ENCODE measurements around the gene ZFPM1. TPM values are rescaled to one million over a fixed set of nuclear protein-coding genes. Genes with fewer than 3 reads are reported as not detected.
A peak's percentile ranks its signal among the peaks of the same experiment; 100 is the strongest.

ZFPM1 gene
- total and polyA plus RNA-seq, 7 experiments from 2014 or later: 0.15 to 28.1 (median 13.5) TPM

GRCh38 chr16:88479793-88480760 is 27.0 kb downstream of the ZFPM1 start:
- ChIA-PET CTCF (no interaction called here), POLR2A (interaction anchor here (1.7 to 1.9 kb wide), 2 partner anchors 12 to 13 kb away, joined by 3 to 5 read pairs; no protein-coding TSS in a partner anchor)
- Mint-ChIP-seq H3K4me3 (peak overlapping the region in 9 of 10 donors; percentile 40 to 77 (median 66)), H3K27me3 (peaks cover 0 to 6% (median 0%) of the 10 kb centered on the region in 5 donors), H3K36me3 (no peaks in the 10 kb centered on the region), H3K27ac (peak overlapping the region in 6 of 9 donors; percentile 28 to 95 (median 74)), H3K4me1 (peaks cover 22 to 59% (median 43%) of the 10 kb centered on the region in 7 donors), H3K9me3 (no peaks in the 10 kb centered on the region)
- Histone ChIP-seq H3K36me3 (ENCODE audit: control insufficient read depth in 2 of 3, insufficient read depth in 3 of 3, low read length in 3 of 3) (no peaks in the 10 kb centered on the region), H3K4me1 (ENCODE audit: control insufficient read depth in 2 of 2, insufficient read depth in 2 of 2, low read length in 2 of 2) (peaks cover 26 to 40% of the 10 kb centered on the region in 2 donors), H3K9me3 (ENCODE audit: control insufficient read depth in 2 of 3, low read length in 3 of 3) (no peaks in the 10 kb centered on the region), H3K27me3 (ENCODE audit: control insufficient read depth in 2 of 2, insufficient read depth in 2 of 2, low read length in 2 of 2) (no peaks in the 10 kb centered on the region), H3K4me3 (ENCODE audit: low read length) (peak overlapping the region; percentile 17), H3K27ac (ENCODE audit: low read depth, low read length) (no peak overlapping the region)
- intact Hi-C loops (cut with micrococcal nuclease): loop anchor here in 1 of 2 donors (5.0 kb wide), 1 partner anchor 47 kb away; no protein-coding TSS in a partner anchor
- peak in 6 of 9 donors; percentile 35 to 57 (median 51) for DNase-seq
- peak; percentile 49 for ATAC-seq

DNA sequence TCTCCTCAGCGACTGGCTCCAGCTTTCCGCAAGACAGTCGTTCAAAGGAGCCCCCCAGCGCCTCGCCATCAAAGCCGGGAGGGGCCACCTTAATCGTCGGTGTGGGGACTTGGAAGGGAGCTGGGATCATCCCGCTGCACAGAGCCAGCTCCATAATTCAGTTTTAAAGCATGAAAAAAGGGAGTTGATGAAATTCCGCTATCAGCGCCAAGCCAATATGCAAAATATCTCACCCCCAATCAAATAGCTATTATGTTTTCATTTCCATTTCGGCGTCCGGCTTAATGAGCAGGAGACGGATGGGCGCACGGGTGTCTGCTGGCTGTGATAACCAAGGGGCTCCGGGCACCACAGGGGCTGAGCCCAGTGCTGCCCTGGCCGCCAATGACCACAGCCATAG is 27.7 kb downstream of the ZFPM1 start:
- H3K36me3 ChIP-seq (ENCODE audit: control insufficient read depth in 2 of 3, insufficient read depth in 3 of 3, low read length in 3 of 3): peaks cover 0 to under 1% (median 0%) of the 10 kb centered on the region in 3 experiments
- peak overlapping the region in 1 of 10 donors; percentile 77 for H3K4me3 Mint-ChIP-seq
- POLR2A ChIA-PET: interaction anchor here (1.7 kb wide), 1 partner anchor 14 kb away, joined by 3 read pairs; no protein-coding TSS in a partner anchor
- ATAC-seq (no peak), DNase-seq (no peak)
- H3K4me3 ChIP-seq (ENCODE audit: low read length): no peak overlapping the region
- H3K4me1 Mint-ChIP-seq: peaks cover 22 to 59% (median 43%) of the 10 kb centered on the region in 7 donors
- peak overlapping the region in 2 of 9 donors; percentile 36 to 71 for H3K27ac Mint-ChIP-seq
- no peaks in the 10 kb centered on the region for H3K9me3 Mint-ChIP-seq
- no peaks in the 10 kb centered on the region for H3K9me3 ChIP-seq (ENCODE audit: control insufficient read depth in 2 of 3, low read length in 3 of 3)
- H3K27me3 ChIP-seq (ENCODE audit: control insufficient read depth in 2 of 2, insufficient read depth in 2 of 2, low read length in 2 of 2): no peaks in the 10 kb centered on the region
- intact Hi-C loops (cut with micrococcal nuclease): no loop called here
- H3K27ac ChIP-seq (ENCODE audit: low read depth, low read length): no peak overlapping the region
- H3K36me3 Mint-ChIP-seq: no peaks in the 10 kb centered on the region
- H3K27me3 Mint-ChIP-seq: peaks cover 0 to 6% (median 0%) of the 10 kb centered on the region in 5 donors
- H3K4me1 ChIP-seq (ENCODE audit: control insufficient read depth in 2 of 2, insufficient read depth in 2 of 2, low read length in 2 of 2): peaks cover 26 to 40% of the 10 kb centered on the region in 2 donors
- CTCF ChIA-PET: no interaction called here

GRCh38 chr16:88481851-88482250 is 28.8 kb downstream of the ZFPM1 start:
- Histone ChIP-seq H3K36me3 (ENCODE audit: control insufficient read depth in 2 of 3, insufficient read depth in 3 of 3, low read length in 3 of 3) (peaks cover 0 to 10% (median 0%) of the 10 kb centered on the region in 3 experiments), H3K27me3 (ENCODE audit: control insufficient read depth in 2 of 2, insufficient read depth in 2 of 2, low read length in 2 of 2) (no peaks in the 10 kb centered on the region), H3K27ac (ENCODE audit: low read depth, low read length) (no peak overlapping the region), H3K4me1 (ENCODE audit: control insufficient read depth in 2 of 2, insufficient read depth in 2 of 2, low read length in 2 of 2) (peaks cover 26 to 39% of the 10 kb centered on the region in 2 donors), H3K4me3 (ENCODE audit: low read length) (no peak overlapping the region), H3K9me3 (ENCODE audit: control insufficient read depth in 2 of 3, low read length in 3 of 3) (no peaks in the 10 kb centered on the region)
- CTCF ChIA-PET: no interaction called here
- H3K4me1 Mint-ChIP-seq: peaks cover 18 to 54% (median 40%) of the 10 kb centered on the region in 7 donors
- peak overlapping the region in 2 of 9 donors; percentile 51 to 77 for H3K27ac Mint-ChIP-seq
- no peaks in the 10 kb centered on the region for H3K36me3 Mint-ChIP-seq
- POLR2A ChIA-PET: interaction anchor here (1.1 kb wide), 1 partner anchor 23 kb away, joined by 3 read pairs; no protein-coding TSS in a partner anchor
- ATAC-seq (no peak), DNase-seq (no peak)
- intact Hi-C loops (cut with micrococcal nuclease): no loop called here
- peaks cover 0 to 6% (median 0%) of the 10 kb centered on the region in 5 donors for H3K27me3 Mint-ChIP-seq
- H3K9me3 Mint-ChIP-seq: no peaks in the 10 kb centered on the region
- H3K4me3 Mint-ChIP-seq: peak overlapping the region in 2 of 10 donors; percentile 11 to 50

DNA sequence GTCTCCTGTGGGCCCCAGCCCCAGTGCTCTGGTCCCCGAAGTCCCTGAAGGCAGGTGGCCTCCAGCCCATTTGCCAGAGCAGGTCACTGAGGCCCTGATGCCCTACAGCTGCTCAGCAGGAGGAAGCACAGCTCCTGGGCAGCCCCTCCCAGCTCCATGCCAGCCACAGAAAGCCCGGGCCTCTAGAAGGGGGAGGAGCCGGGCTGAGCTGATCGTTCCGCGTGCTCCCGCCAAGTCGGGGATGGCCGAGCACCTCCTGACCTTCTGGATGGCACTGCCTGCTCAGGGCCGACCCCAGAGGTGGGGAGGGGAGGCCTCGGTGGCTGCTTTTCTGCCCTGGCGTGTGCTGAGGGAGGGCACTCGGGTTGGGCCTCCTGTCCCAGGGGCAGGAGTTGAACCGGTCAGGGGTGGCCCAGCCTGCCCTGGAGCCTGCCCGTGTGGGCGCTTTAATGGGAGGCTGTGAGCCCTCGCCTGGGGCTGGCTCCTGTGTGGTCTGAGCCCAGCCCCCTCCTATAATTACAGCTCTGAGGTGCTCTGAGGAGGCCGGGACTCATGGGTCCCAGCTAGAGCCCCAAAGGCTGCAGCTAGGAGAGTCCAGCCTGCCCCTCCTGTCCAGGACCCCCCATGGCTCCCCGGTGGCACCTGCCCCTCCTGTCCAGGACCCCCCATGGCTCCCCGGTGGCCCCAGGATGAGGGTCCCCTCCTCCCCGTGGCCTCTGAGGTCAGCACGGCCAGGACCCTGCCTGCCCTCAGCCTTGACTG is 29.7 kb downstream of the ZFPM1 start:
- ChIA-PET CTCF (no interaction called here), POLR2A (interaction anchor here (1.1 kb wide), 1 partner anchor 24 kb away, joined by 3 read pairs; no protein-coding TSS in a partner anchor)
- Histone ChIP-seq H3K27ac (ENCODE audit: low read depth, low read length) (no peak overlapping the region), H3K36me3 (ENCODE audit: control insufficient read depth in 2 of 3, insufficient read depth in 3 of 3, low read length in 3 of 3) (peaks cover 0 to 14% (median 0%) of the 10 kb centered on the region in 3 experiments), H3K27me3 (ENCODE audit: control insufficient read depth in 2 of 2, insufficient read depth in 2 of 2, low read length in 2 of 2) (no peaks in the 10 kb centered on the region), H3K4me1 (ENCODE audit: control insufficient read depth in 2 of 2, insufficient read depth in 2 of 2, low read length in 2 of 2) (peaks cover 21 to 30% of the 10 kb centered on the region in 2 donors), H3K9me3 (ENCODE audit: control insufficient read depth in 2 of 3, low read length in 3 of 3) (no peaks in the 10 kb centered on the region), H3K4me3 (ENCODE audit: low read length) (no peak overlapping the region)
- Mint-ChIP-seq H3K27ac (no peak overlapping the region), H3K9me3 (no peaks in the 10 kb centered on the region), H3K36me3 (no peaks in the 10 kb centered on the region), H3K27me3 (peaks cover 0 to 3% (median 0%) of the 10 kb centered on the region in 5 donors), H3K4me3 (no peak overlapping the region), H3K4me1 (peaks cover 8 to 44% (median 32%) of the 10 kb centered on the region in 7 donors)
- DNase-seq (no peak), ATAC-seq (no peak)
- intact Hi-C loops (cut with micrococcal nuclease): no loop called here

- no peak overlapping the region for H3K27ac Mint-ChIP-seq
- Histone ChIP-seq H3K4me3 (ENCODE audit: low read length) (no peak overlapping the region), H3K9me3 (ENCODE audit: control insufficient read depth in 2 of 3, low read length in 3 of 3) (no peaks in the 10 kb centered on the region), H3K36me3 (ENCODE audit: control insufficient read depth in 2 of 3, insufficient read depth in 3 of 3, low read length in 3 of 3) (peaks cover 0 to 14% (median 0%) of the 10 kb centered on the region in 3 experiments), H3K27me3 (ENCODE audit: control insufficient read depth in 2 of 2, insufficient read depth in 2 of 2, low read length in 2 of 2) (no peaks in the 10 kb centered on the region), H3K4me1 (ENCODE audit: control insufficient read depth in 2 of 2, insufficient read depth in 2 of 2, low read length in 2 of 2) (peaks cover 19 to 25% of the 10 kb centered on the region in 2 donors), H3K27ac (ENCODE audit: low read depth, low read length) (no peak overlapping the region)
- H3K4me3 Mint-ChIP-seq: no peak overlapping the region
- peaks cover 0 to under 1% (median 0%) of the 10 kb centered on the region in 5 donors for H3K36me3 Mint-ChIP-seq
- peaks cover 3 to 39% (median 27%) of the 10 kb centered on the region in 7 donors for H3K4me1 Mint-ChIP-seq
- no peaks in the 10 kb centered on the region for H3K9me3 Mint-ChIP-seq
- H3K27me3 Mint-ChIP-seq: peaks cover 0 to 3% (median 0%) of the 10 kb centered on the region in 5 donors
- DNase-seq (no peak), ATAC-seq (no peak)
- ChIA-PET CTCF (no interaction called here), POLR2A (no interaction called here)
- intact Hi-C loops (cut with micrococcal nuclease): no loop called here
Measured at GRCh38 chr16:88483392-88483641, 30.2 kb downstream of the ZFPM1 start.

DNA sequence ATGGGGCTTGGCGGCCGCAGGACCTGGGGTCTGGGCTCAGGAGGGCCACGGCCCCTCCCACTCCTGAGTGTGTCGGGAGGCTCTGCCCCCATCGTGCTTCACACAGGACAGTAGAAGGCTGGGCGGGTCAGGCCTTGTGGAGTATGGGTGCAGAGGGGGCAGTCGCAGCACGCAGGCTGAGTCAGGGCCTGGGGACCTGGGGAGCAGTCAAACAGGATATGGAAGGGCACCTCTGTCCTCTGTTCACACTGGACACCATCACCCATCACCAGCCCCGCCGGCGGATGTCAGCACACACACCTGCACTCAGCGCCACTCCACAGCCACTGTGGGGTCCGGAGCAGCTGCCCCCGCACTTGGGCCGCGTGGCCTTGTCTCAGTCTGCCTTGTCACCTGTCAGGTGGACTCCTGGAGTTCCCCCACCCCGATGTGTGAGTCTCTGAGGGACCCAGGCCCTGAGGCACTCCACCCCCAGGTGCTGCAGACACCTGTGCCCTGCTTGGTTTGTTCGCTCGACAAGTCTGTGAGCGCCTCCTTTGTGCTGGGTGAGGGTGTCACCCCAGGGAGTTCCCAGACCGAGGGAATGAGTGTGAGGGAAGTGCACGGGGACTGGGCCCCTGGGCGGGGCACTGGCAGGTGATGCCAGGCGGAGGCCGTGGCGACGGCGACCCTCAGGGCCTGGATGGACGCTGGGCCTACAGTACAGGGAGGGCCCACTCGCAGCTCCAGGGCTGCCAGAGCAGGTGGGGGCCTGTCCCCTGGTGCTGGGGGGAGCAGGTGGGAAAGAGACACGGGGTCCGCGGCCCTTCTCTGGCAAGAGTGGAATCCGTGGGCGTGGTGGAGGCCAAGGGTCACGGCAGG is 31.7 kb downstream of the ZFPM1 start:
- Mint-ChIP-seq H3K27ac (no peak overlapping the region), H3K4me1 (peaks cover 0 to 25% (median 13%) of the 10 kb centered on the region in 7 donors), H3K36me3 (peaks cover 0 to 4% (median 0%) of the 10 kb centered on the region in 5 donors), H3K9me3 (no peaks in the 10 kb centered on the region), H3K27me3 (peaks cover 0 to 2% (median 0%) of the 10 kb centered on the region in 5 donors), H3K4me3 (no peak overlapping the region)
- intact Hi-C loops (cut with micrococcal nuclease): no loop called here
- peaks cover 0 to 26% (median 0%) of the 10 kb centered on the region in 3 experiments for H3K36me3 ChIP-seq (ENCODE audit: control insufficient read depth in 2 of 3, insufficient read depth in 3 of 3, low read length in 3 of 3)
- no peak overlapping the region for H3K4me3 ChIP-seq (ENCODE audit: low read length)
- H3K27me3 ChIP-seq (ENCODE audit: control insufficient read depth in 2 of 2, insufficient read depth in 2 of 2, low read length in 2 of 2): no peaks in the 10 kb centered on the region
- CTCF ChIA-PET: no interaction called here
- H3K27ac ChIP-seq (ENCODE audit: low read depth, low read length): no peak overlapping the region
- no peaks in the 10 kb centered on the region for H3K9me3 ChIP-seq (ENCODE audit: control insufficient read depth in 2 of 3, low read length in 3 of 3)
- POLR2A ChIA-PET: no interaction called here
- H3K4me1 ChIP-seq (ENCODE audit: control insufficient read depth in 2 of 2, insufficient read depth in 2 of 2, low read length in 2 of 2): peaks cover 10 to 12% of the 10 kb centered on the region in 2 donors
- DNase-seq: no peak
- no peak for ATAC-seq

All from naive thymus-derived CD4-positive, alpha-beta T cell (primary cell).